NCI-H1436 treated with DMSO at 0.1 percent for 48 hours (cell line): ENCODE measurements around the gene SORCS1.

Experiments used
- DNase-seq: peaks from one replicate; lab custom pipeline; 2025; lab: John Stamatoyannopoulos, UW

The SORCS1 gene

GRCh38 chr10:106898446-106898845, 266.1 kb downstream of the SORCS1 start:
- no peak for DNase-seq

DNA sequence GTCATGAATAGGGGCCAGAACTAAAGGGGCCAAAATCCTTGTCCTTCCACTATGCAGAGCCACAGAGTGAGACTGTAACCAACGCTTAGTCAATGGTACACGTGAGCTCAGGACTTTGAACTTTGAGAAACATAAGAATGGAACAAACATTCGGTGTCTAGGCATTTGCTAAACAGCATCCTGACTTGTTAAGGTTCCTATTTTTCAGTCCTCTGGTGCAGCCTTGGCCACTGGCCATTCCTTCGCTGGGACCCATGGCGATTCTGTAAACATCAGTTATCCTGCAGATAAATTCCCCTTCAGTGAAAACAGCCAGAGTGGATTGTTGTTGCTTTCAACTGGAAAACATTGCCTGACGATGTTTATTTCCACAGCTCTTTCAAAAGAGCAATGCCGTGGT, 266.8 kb downstream of the SORCS1 start:
- DNase-seq = no peak

GRCh38 chr10:106894692-106895091, 269.8 kb downstream of the SORCS1 start:
- no peak for DNase-seq

DNA sequence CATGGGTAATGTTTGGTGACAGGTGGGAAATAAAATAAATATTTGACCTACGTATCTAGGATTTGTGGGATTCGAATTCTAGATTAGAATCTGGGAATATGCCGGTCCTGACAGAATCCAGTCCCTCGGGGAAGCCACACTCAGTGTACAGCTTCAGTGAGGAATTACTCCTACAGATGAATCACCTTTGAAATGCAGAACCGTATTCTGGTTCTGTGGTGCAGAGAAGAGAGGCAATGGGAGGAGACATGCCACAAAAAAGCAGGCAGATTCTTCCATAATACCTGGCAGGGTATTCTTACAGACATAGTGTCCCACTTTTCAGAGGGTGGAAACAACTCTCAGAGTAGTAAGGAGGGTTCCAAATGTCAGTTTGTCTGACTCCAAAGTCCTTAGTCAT, 286.9 kb downstream of the SORCS1 start:
- DNase-seq = no peak

DNA sequence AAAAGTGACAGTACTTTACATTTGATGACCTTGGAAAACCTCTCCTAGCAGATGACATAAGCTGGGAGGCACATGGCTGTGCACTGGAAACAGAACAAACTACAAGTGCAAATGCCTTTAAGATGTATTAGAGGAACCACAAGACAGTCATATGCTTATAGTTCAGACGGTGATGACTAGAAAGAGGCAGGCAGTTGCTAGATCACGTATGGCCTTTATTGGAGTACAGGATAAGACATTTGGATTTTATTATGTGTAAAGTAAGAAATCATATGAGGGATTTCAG, 290.0 kb downstream of the SORCS1 start:
- no peak for DNase-seq

DNA sequence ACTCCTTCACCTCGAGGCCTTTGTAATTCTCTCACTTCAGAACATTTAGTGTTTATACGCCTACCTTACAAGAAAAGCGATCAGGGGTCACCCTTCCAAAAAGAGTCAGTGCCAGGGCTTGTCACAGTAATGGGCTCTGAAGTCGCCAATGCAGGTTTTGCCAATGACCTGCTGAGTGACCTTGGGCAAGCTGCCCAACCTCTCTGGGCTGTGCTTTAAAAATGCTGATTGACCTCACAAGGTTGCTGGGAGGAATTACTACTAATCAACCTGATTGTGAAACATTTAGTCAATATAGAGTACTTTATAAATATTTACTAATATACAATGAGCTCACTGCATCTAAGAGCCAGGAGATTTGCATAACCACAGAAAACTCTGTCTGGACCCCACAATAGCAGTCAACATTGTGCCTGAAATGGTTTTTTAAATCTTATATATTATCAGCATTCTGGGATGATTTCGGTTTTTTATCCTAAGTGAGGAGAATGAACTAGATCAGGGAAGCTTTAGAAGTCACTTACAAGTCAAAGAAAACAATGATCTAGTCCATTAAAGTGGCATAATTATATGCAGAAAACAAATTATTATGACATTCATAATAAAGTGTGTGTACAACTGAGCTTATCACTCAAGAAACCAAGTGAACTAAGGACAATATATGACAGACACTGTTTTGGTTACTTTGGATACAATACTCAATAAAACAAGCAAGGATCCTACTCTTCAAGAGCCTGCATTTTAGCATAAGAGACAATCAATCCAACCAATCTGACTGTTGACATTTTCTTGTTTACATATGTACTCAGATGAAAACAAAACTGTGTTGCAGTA, 290.5 kb downstream of the SORCS1 start:
- DNase-seq = no peak

DNA sequence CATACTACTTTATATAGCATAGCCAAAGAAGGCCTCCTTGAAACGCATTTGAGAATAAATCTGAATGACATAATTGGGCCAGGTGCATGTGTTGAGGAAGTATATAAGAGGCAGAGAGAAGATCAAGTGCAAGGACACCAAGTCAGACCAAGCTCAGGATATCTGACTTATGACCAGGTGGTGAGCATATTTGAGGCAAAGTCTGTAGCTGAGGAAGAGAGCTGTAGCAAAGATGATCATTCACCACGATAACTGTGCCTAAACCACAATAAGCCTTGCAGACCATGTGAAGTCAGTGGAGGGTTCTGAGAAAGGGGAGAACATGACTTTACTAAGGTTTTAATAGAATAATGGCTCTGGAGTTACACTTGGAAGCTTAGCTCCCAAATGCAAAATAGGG, 292.3 kb downstream of the SORCS1 start:
- no peak for DNase-seq

GRCh38 chr10:106866244-106866845, 298.2 kb downstream of the SORCS1 start:
- no peak for DNase-seq

DNA sequence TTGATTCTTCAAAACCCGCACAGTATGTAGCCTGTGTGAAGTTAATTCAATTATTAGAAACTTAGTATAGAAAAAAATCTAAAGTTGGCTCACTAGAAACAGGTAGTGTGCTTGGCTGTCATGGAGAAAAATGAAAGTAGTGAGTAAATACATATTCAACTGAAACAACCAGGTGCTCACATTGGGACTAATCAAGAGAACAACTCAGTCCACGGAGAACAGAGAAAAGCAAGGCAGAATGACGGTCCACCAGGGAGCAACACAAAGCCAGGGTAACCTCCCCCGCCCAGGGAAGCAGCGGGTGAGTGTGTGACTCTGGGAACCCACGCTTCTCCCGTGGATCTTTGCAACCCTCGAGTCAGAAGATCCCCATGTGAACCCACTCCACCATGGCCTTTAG, 300.5 kb downstream of the SORCS1 start:
- DNase-seq = no peak

DNA sequence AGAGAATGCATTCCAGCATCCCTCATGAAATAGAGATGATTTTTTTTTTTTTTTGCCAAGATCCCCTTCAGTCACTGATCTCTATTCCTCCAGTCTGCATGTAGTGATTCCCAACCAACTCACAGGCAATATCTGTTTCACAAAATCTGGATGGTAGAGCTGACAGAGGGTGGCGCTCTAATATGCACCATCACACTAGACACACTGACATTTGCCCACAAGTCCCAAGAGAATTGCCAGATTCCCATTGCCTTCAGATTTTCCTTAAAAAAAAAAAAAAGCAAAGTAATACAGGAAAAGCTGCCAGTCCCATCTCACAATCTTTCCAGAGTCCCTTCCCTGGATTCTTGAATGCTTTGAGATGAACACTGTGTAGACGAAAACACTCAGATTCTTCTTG, 301.0 kb downstream of the SORCS1 start:
- no peak for DNase-seq

DNA sequence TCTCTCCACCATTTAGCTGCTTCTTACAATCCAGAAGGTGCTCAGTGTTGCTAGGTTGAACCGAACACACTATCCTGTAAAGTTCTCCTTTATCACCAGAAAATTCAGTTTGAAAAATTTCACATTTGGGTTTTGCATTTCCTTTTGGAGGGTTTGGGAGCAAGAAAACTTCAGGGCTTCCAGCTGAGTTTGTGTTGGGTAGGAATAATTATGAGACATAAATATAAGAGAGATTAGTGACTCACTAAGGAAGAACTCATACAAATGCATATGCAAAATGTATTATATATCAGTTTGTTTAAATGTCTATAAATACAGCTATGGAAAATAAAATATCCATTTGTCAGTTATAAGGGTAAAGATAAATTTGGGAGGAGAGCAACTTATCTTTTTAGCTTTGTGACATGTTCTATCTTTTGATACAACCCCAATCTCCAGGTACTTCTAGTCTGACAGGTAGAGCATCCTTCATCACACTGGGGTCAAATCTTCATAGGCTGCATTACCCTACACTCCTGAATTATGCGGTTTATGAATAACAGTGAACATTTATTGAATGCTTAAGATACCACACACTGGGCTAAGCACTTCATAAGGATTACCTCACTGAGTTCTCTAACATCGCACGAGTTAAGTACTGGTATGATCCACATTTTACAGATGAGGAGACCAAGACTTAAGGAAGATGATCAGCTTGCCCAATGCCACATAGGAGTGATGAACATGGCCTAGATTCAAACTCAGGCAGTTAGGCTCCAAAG, 304.4 kb downstream of the SORCS1 start:
- DNase-seq = no peak

- DNase-seq = no peak
Observed at GRCh38 chr10:106857728-106858127, 306.8 kb downstream of the SORCS1 start.

- DNase-seq = no peak
Observed at GRCh38 chr10:106857213-106857612, 307.3 kb downstream of the SORCS1 start.

DNA sequence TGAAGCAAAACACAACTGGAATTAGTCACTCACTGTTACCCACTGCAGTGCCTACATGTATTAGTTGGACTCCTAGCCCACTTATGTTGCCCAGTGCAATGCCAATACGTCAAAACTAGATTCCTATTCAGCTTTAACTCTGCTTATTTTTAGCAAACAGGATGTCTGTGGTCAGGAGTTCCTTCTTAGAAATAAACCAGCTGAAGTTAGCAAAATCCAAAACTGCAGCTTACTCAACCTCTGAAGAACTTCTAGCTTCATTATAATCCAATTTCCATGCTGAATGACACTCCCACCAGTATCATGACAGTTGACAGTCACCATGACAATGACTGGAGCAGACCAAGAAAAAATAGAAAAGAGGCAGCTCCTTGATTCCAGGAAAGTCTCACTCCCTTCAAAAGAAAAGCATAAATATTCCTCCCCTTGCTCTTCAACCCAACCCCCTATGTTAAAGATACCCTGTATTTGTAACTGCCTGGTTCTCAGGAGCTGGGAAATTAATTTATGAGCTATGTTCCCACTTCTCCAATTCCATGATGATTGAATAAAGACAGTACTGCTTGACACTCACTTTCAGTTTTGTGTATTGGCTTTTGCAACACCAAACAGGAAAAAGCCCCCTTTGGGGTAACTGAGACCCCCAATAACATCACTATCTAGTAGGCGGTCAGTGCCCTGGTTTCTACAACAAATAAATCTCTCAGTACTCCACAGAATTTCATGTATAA, 327.4 kb downstream of the SORCS1 start:
- DNase-seq = no peak

GRCh38 chr10:106832846-106833245, 331.7 kb downstream of the SORCS1 start:
- DNase-seq = no peak

GRCh38 chr10:106830471-106830870, 334.0 kb downstream of the SORCS1 start:
- no peak for DNase-seq

GRCh38 chr10:106830006-106830405, 334.5 kb downstream of the SORCS1 start:
- DNase-seq = no peak

GRCh38 chr10:106826716-106827115, 337.8 kb downstream of the SORCS1 start:
- DNase-seq = no peak

- DNase-seq = no peak
Observed at GRCh38 chr10:106825576-106826364, 338.7 kb downstream of the SORCS1 start.

DNA sequence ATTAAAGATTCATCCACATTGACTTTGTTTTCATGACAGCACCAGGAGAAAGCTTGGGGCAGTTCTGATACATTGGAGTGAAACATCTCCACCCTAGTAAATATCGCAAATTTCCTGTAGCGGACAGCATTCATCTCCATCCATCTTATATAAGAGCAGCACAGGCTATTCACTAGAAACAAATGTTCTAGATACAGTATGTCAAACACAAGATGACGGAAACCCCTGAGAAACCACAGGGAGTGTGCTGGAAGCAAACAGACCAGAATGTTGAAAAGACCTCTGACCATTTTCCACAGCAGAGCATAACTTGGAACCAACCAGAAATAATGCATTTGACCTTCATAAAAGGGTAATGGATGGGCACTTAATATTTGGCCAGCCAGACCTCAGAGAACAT, 343.9 kb downstream of the SORCS1 start:
- DNase-seq = no peak

- no peak for DNase-seq
Observed at GRCh38 chr10:106819490-106819889, 345.0 kb downstream of the SORCS1 start.
